GM18909 (cell line): ENCODE data around the gene GPR65.
"Not testable (repeated sequence)": the region's sequence is repeated elsewhere in the genome, so short reads cannot be mapped to it uniquely, and the experiment has no call there.

Experiments used
- ATAC-seq: cut with Tn5 transposase; IDR thresholded peaks from one replicate; pipeline ENCODE4 v1.9.1; 2021; ENCODE audit warnings: mild to moderate bottlenecking; ENCODE audit not compliant: unreplicated experiment, poor library complexity

GPR65 gene

GRCh38 chr14:88003425-88003824 lies 1.5 kb upstream of the GPR65 start:
- ATAC-seq: no peak

- ATAC-seq: no peak
Measured at GRCh38 chr14:88004506-88005036, 364 bp upstream of the GPR65 start.

- peak; percentile 91 for ATAC-seq
Measured at GRCh38 chr14:88005978-88006851, 1.3 kb downstream of the GPR65 start.

GRCh38 chr14:88007608-88008007 lies 2.7 kb downstream of the GPR65 start:
- no peak for ATAC-seq

GRCh38 chr14:88008039-88008742 lies 3.3 kb downstream of the GPR65 start:
- ATAC-seq: no peak

GRCh38 chr14:88009486-88009885 lies 4.6 kb downstream of the GPR65 start:
- no peak for ATAC-seq

GRCh38 chr14:88010331-88010730 lies 5.4 kb downstream of the GPR65 start:
- no peak for ATAC-seq

- no peak for ATAC-seq
Measured at GRCh38 chr14:88012495-88012894, 7.6 kb downstream of the GPR65 start.

- peak; percentile 96 for ATAC-seq
Measured at GRCh38 chr14:88013750-88014349, 8.9 kb downstream of the GPR65 start.

GRCh38 chr14:88016768-88017167 lies 11.8 kb downstream of the GPR65 start:
- ATAC-seq: no peak

GRCh38 chr14:88017535-88017934 lies 12.6 kb downstream of the GPR65 start:
- no peak for ATAC-seq

GRCh38 chr14:88023658-88024187 lies 18.8 kb downstream of the GPR65 start:
- peak; percentile 45 for ATAC-seq

GRCh38 chr14:88024252-88025086 lies 19.5 kb downstream of the GPR65 start:
- ATAC-seq: not testable (repeated sequence)

- no peak for ATAC-seq
Measured at GRCh38 chr14:88025313-88025712, 20.4 kb downstream of the GPR65 start.

- ATAC-seq: peak; percentile 42
Measured at GRCh38 chr14:88026890-88027289, 22.0 kb downstream of the GPR65 start.

GRCh38 chr14:88029500-88029899 lies 24.6 kb downstream of the GPR65 start:
- ATAC-seq: no peak

GRCh38 chr14:88030079-88030478 lies 25.1 kb downstream of the GPR65 start:
- ATAC-seq: no peak

GRCh38 chr14:88030892-88031291 lies 26.0 kb downstream of the GPR65 start:
- ATAC-seq: no peak

- no peak for ATAC-seq
Measured at GRCh38 chr14:88032373-88032772, 27.4 kb downstream of the GPR65 start.

- no peak for ATAC-seq
Measured at GRCh38 chr14:88034076-88034475, 29.1 kb downstream of the GPR65 start.
